T-helper 22 cell (primary cell): Measurements from ENCODE around the gene CALML6.

Experiments
- DNase-seq: peaks from one replicate; pipeline ENCODE4 v3.0.0-alpha.2; 2020; ENCODE audit warnings: low read depth

CALML6 gene

DNA sequence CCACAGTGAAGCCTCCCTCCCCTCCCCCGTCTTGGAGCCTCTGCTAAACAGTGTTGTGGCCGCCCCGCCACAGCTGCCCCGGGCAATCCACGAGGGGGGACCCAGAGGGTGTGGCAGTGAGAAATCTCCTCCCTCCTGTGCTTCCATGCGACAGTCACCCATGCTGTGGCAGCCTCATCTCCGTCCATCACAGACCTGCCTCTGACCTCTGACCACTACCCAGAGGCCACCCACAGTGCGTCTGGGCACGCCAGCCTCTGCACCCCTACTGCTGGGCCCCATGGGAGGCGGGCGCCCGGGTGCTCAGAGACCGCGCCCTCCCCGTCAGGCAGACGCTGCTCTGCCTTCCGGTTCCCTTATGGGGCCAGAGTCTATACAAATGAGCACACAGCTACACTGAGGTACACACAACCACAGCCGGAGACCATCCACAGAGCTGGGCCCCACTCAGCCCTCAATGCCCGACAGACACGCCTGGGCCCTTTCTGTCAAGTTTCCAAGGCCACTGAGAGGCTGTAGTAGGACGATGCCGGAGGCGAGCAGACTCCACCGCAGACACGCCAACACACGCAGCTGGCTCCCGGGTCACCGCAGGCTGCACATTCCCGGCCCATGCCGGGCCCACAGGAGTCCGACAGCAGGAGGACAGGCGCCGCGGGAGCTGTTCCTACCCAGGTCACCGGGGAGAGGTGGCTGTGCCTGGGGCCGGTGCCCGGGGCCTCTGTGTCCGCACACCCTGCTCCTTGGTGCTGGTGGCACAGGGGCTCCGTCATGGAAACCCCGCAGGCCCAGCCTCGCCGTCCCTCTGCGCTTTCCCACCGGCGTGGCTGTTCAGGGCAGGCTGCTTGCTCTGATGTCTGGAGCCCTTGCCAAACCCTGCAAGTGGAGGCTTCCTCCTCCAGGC is 27.9 kb downstream of the CALML6 start:
- no peak for DNase-seq

DNA sequence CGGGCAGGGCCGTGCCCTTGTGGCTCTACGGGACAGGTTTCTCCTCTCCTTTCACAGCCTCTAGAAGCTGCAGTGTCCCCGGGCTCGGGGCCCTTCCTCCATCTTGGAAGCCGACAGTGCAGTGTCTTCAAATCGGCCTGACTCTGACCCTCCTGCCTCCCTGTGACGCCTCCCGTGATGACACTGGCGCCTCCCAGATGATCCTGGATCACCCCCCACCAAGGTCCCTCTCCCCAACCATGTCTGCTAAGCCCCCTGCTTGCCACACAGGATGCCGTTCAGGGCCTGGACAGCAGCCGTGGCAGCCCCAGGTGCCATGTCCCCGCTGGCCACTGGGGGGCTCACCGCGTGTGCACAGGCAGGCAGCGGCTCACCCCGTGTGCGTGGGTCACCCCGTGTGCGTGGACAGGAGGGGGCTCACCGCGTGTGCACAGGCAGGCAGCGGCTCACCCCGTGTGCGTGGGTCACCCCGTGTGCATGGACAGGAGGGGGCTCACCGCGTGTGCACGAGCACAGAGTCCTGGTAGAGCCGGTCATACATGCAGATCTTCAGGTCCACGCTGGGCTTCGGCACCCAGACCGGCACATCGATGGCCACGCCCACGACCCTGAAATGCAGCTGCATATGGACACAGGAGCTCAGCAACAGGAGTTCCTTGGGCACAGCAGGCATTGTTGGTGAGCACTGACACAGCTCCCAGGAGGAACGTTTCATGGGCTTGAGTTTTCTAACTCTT is 28.9 kb downstream of the CALML6 start:
- DNase-seq: peak; percentile 27

DNA sequence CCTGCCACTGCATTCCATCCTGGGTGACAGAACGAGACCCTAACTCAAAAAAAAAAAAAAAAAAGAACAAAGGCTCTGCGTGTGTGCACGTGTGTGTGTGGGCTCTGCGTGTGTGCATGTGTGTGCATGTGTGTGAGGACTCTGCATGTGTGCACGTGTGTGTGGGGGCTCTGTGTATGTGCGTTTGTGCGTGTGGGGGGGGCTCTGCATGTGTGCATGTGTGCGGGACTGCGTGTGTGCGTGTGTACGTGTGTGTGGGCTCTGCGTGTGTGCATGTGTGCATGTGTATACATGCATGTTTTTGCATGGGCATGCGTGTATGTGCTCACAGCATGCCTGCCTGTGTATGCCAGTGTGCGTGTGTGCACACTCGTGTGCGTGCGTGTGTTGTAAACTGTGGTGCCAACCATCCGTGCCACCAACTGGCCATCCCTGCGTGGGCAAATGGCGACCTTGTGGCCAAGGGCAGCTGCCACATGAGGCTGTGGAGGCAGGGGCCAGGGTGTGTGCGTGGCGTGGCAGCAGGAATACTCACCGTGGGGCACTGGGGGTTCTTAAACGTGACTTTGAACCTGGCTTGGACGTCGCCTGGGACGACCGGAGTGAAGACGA is 30.8 kb downstream of the CALML6 start:
- no peak for DNase-seq

DNA sequence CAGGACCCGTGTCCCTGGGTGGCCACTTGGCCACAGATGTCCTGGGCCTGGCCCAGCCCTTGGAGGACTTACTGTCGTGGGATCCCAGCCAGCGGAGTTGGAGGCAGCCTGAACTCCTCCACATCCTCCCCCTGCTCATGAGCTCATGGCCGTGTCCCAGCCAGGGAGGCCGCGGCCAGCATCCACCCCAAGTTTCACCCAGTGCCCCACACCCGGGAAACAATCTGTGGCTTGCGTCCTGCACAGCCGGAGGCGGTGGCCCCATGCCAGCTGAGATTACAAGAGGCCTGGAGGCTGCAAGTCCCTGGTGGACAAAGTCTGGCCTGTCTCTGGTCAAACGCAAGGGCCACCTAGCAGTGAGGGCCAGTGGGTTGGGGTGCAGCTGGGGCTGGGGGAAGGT is 31.5 kb downstream of the CALML6 start:
- no peak for DNase-seq

DNA sequence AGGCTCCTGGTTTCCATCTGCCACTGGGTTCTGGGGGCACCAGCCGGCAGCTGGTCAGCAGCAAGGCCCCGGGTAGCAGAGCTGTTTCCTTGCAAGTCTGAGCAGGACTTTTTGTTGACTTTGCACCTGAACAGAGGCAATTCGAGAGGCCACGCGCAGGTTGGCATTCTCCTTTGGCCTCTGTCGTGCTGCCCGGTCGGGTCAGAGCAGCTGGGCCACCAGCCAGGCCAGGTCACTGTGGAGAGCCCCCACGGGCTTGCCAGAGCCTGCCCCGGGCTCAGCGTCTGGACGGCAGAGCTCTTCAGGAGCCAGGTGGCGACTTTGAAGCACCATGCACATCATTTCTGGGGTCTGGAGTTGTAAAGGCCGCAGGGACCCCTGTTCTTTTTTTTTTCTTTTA is 32.4 kb downstream of the CALML6 start:
- no peak for DNase-seq

- DNase-seq: no peak
These were observed 33.7 kb downstream of the CALML6 start for GRCh38 chr1:1948783-1949182.

DNA sequence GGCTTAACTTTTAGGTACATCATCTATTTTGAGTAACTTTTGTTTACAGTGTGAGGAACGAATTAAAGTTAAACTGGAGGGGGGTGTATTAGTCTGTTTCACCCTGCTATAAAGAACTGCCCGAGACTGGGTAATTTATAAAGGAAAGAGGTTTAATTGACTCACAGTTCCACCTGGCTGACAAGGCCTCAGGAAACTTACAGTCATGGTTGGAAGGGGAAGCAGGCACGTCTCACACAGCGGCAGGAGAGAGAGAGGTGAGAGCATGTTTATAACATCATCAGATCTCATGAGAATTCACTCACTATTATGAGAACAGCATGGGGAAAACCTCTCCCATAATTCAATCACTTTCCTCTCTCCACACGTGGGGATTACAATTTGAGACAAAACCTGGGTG is 35.9 kb downstream of the CALML6 start:
- DNase-seq: no peak

- DNase-seq: no peak
These were observed 39.0 kb downstream of the CALML6 start for GRCh38 chr1:1954015-1954414.

DNA sequence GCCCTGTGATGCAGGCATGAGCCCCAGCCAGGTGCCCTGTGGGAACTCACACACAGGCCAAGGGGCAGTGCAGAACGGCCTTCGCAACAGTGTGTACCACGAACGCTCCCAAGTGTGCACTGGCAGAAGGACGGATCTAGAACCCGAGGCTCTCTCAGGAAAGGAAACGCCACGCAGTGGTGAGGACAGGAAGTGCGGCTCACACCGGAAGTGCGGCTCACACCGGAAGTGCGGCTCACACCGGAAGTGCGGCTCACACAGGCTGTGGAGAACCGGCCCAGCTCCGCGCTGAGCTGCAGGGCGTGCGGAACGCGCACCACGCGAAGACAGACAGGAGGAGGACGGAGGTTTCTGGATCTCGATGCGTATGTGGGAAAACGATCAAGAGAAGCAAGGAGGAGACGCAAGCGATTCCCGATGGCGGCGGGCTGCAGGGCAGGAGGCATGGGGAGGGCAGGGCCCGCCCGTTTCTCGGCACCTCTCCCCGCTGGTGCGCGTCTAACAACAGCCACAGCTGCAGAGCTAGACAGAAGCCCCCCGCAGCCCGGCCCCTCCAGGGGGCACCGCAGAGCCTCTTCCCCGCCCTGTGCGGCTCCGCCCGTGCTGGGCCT is 39.9 kb downstream of the CALML6 start:
- DNase-seq: no peak

- DNase-seq: no peak
These were observed 40.6 kb downstream of the CALML6 start for GRCh38 chr1:1955621-1956094.

GRCh38 chr1:1956101-1956500 is 41.0 kb downstream of the CALML6 start:
- no peak for DNase-seq

GRCh38 chr1:1956586-1957532 is 41.8 kb downstream of the CALML6 start:
- no peak for DNase-seq

DNA sequence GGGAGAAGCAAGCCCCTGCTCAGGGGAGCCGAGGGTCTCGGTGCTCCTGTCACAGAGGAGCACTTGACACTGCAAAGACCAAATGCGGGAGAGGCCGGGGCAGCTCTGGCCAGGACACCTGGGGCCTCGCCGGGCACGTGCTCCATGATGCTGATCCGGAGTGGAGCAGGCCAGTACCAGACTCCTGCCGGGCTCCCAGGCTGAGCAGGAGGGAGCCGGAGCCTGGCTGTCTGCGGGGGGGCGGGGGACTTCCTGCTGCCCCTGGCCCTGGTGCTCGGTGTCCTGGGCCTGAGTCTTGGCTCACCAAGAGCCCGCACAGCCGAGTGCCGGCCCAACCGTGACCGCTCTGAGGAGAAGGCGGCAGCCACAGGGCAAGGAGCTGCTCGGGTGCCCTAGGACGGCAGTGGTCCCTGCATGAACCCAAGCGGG is 42.5 kb downstream of the CALML6 start:
- DNase-seq: no peak

GRCh38 chr1:1958071-1958541 is 43.0 kb downstream of the CALML6 start:
- DNase-seq: no peak

DNA sequence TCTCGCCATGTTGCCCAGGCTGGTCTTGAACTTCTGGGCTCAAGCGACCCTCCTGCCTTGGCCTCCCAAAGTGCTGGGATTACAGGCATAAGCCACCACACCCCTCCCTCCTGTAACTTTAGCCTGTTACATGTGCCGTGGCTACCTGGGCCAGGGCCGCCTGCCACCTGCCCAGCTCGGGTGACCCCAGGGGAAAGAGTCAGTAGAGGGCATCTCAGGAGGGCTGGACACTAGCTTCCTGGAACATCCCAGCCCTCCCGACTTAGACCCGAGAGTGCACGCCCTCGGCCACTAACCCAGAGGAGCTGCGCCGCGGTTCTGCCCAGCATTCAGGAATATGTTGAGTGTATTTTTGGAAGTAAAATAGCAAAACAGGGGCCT is 44.4 kb downstream of the CALML6 start:
- DNase-seq: no peak

- no peak for DNase-seq
These were observed 44.9 kb downstream of the CALML6 start for GRCh38 chr1:1959840-1960479.

- DNase-seq: no peak
These were observed 45.6 kb downstream of the CALML6 start for GRCh38 chr1:1960480-1961196.

DNA sequence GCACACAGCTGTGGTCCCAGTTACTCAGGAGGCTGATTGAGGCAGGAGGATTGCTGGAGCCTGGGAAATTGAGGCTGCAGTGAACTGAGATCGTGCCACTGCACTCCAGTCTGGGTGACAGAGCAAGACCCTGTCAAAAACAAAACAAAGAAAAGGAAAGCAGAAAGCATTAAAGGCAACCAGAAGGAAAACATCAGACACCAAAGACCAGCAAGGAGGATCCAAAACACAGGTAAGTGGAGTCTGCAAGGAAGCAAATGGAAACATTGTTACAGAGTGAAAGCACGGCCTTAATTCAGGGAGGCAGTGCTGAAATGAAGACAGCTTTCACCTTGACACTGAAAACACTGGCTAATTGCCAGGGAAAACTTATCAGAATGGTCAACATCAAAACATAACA is 47.7 kb downstream of the CALML6 start:
- DNase-seq: no peak

GRCh38 chr1:1963570-1963969 is 48.5 kb downstream of the CALML6 start:
- no peak for DNase-seq

DNA sequence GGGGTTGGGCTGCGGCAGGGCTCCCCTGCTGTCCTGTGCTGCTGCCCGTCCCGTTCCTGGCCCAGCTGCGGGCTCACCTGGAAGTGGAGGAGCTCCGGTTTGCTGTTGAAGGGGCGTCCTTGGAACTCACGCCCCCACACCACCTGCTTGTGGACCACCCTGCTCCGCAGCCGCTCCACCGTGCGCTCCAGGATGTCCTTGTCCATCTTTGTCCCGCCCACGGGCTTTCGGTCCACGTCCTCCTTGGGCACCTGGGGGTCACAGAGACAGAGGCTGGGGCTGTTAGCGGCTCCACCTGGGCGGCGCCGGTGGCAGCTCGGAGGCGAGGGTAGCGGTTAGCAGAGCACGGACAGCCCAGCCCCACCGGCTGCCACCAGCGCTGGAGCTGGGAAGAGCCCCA is 49.8 kb downstream of the CALML6 start:
- no peak for DNase-seq
